NK-92 treated with Interleukin-12 subunit alpha and Interleukin-12 subunit beta, amount 100 ng/mL, for 24 hours (cell line): Measurements from ENCODE around the gene DPEP2.
"Not testable (repeated sequence)": the region's sequence is repeated elsewhere in the genome, so short reads cannot be mapped to it uniquely, and the experiment has no call there.

Experiments used
- DNase-seq: peaks from one replicate; lab custom pipeline; 2025; lab: John Stamatoyannopoulos, UW

Gene DPEP2

DNA sequence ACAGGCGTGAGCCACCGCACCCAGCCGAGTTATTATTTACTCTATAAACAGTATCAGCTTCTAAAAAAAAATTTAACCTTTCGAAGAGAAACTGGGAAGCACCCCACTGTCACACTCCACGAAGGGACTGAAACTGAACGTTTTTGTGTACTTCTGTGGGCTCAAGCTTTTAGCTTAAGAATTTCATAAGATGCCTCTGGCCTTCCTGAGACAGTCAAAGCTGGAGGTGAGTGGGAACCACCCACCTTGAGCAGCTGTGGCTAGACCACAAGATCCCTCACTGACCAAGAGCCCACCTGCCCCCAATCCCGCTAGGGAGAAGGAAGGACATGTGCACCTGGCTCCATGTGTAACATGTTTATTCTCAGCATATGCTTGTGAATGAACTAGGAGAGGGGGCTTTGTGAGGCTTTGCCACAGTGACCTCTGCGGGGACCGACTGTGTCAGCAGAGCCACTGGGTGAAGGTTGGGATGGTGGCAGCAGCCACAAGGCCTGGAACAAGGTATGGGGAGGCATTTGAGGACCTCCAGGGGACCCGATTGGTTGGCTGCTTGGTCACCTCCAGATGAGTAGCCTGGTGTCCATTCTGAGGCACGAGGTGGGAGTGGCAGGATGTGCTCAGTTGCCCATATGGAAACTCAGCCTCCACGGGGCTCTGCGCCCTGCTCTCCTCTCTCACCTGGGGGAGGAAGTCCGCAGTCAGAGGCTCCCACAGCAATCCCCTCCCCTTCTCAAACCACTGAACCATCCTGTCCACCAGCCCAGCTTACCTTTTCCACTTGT is 23.8 kb downstream of the DPEP2 start:
- no peak for DNase-seq

DNA sequence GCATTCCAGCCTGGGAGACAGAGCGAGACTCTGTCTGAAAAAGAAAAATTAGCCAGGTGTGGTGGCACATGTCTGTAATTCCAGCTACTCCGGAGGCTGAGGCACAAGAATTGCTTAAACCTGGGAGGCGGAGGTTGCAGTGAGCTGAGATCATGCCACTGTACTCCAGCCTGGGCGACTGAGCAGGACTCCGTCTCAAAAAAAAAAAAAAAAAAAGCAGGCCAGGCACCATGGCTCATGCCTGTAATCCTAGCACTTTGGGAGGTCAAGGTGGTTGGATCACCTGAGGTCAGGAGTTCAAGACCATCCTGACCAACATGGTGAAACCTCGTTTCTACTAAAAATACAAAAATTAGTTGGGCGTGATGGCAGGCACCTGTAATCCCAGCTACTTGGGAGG is 27.0 kb downstream of the DPEP2 start:
- not testable (repeated sequence) for DNase-seq

DNA sequence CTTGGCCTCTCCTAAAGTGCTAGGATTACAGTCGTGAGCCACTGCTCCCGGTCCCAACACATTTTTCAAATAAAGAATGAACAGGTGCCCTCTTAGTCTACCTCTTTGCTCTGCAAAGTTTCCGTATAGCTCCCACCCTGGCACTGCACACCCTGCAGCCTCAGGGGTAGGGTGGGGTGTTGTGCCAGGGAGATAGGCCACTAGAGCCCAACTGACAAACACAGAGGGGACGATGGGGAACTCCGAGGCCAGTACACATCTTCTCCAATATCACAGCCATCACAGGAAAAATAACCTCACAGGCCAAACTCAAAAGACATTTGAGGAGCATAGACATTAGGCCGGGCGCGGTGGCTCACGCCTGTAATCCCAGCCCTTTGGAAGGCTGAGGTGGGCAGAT is 28.2 kb downstream of the DPEP2 start:
- DNase-seq, result no peak

DNA sequence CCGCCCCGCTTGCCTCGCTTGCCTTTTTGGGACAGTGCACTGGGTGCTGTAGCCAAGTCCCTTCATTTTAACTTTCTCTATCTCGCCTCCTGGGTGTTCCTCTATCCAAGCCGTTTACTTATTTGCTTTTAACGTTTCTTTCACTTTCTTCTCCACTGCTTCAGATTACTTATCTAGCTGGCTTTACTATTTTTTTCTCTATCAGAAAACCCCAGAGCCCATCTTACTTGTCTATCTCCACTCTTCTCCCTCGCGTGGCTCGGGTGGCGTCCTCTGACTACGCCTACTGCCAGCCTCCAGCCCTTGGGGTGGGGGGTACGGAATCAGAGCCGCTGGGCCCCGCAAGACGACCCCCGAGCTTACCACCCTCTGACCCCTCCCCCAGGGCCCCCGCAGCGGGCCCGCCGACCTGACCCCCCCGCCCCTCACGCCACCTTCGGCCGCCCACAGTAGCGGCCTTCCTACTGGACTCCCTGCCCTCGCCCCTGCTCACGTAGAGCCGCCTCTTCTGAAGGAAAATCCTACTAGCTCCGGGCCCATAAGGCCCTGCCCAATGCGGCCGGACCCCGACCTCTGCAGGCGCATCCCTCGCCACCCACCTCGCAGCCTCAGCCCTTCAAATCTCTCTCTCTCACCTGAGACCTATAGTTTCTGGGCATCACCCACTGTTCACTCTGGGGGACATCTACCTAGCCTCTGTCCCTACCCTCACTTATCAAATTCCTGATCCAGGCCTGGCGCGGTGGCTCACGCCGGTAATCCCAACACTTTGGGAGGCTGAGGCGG is 29.8 kb downstream of the DPEP2 start:
- no peak for DNase-seq

DNA sequence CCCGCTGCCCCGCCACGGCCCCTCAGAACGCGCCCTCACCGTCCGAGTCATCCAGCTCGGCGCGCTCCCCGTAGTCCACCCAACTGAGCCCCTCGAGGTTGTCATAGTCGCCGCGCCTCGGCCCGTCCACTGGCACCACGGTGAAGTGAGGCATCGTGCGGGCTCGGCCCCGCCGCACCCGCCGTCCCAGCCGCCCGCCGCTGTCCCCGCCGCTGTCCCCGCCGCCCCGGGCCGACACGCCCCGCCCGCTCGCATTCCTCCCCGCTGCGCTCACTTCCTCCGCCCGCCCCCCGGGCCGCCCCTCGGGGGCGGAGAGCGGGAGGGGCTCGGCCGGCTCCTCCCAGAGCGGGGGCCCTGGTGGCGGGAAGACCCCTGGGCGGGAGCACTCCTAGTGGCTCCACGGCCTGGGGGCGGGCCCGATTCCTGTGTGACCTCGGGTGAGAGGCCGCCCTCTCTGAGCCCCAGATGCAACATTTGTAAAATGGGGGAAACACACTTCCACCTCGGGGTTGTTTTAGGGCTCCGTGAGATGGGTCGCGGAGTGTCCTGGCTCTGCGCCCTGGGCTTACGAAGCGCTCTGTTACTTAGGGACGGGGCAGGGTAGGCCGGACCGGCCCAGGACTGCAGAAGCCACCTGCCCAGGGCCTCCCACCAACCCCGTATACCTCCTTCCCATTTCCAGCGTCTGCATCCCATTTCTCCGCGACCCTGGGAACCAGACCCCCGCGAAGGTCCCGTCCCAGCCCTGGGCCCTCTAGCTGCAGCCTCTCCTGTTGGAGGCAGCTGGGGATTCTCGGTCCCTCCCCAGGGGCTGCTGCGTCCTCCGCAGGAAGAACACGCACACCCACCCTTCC is 30.7 kb downstream of the DPEP2 start, which contains the start of gene SLC12A4:
Gene SLC12A4 (minus strand): TSS at position 238 of the 854 bp plus-strand sequence. CDS start 84 bp downstream, at position 154.
- peak; percentile 42 for DNase-seq

DNA sequence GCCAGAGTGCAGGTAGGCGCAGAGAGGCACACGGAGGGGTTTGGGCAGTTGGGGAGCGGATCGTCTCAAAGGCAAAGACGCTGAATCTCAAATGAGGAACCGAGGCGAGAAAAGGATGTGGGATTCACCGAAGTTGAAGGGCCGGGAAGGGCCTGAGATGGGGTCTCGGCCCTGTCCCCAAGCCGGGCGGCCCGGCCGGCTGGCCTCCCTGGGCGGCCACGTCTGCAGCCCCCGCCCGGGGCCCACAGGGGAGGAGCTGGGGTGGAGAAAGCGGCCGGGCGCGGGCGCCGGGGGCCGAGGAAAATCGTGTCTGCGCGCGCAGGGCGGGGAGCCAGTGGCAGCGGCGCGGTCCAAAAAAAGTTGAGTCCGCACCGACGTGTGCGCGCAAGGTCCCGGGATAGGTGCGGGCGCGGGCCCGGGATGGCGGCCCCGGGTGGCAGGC is 31.3 kb downstream of the DPEP2 start:
- DNase-seq, result no peak

DNA sequence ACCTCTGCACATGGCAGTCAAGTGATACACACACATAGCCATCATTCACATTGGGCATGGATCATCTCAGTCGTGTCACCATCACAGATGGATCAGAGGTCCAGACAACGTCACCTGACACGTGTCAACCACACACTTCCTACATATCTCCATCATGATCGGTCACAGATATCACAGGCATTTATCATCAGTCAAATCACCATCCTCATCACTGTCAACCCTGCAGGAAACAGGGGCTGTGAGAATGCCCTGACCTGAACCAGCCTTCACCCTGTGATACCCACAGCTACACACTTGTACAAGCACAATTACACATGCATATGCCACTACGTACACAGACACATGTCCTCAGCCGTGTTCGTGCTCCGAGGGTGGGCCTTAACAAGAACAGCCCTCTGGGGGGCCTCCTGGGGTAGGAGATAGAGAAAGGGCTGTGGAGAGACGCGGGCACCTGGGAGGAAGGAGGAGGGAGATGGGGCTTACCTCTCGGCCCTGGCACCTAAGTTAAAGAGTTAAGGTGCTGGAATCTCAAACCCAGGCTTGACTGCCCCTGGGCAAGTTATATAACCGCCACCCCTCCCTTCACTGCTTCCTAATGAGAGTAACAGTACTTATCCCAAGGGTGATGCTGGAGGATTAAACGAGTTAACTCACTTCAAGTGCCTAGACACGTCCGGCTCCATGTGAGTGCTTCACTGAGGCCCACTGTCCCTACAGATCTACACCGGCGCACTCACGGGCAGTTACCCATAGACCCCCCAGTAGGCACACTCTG is 31.9 kb downstream of the DPEP2 start:
- no peak for DNase-seq

DNA sequence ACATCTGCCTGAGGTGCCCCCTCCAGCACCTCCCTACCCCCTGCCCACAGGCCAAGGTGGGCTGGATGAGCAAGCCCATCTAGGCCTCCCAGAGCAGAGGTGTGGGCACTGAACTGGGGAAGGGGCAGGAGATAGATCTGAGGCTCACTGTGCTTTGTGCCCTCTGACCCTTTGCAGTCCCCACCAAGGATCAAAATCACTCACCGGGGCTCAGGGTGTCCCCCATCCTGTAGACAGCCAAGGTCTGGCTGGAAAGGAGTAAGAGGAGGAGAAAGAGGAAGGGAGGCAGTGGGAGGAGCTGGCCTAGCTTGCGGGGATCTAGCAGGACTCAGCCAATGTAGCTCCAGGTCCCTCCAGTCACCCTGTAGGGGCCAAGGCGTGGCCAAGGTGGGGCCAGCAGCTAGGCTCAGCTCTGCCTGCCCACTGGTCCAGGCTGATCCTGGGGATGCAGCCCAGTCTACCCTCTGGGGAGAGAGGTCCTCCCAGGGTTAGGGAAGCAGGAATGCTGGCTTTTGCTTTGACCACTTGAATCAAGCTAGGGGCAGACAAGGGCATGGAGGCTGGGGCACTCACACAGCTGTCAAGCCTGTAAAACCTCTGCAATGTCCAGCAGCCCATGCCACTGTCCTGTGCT is 32.6 kb downstream of the DPEP2 start:
- DNase-seq, result no peak

DNA sequence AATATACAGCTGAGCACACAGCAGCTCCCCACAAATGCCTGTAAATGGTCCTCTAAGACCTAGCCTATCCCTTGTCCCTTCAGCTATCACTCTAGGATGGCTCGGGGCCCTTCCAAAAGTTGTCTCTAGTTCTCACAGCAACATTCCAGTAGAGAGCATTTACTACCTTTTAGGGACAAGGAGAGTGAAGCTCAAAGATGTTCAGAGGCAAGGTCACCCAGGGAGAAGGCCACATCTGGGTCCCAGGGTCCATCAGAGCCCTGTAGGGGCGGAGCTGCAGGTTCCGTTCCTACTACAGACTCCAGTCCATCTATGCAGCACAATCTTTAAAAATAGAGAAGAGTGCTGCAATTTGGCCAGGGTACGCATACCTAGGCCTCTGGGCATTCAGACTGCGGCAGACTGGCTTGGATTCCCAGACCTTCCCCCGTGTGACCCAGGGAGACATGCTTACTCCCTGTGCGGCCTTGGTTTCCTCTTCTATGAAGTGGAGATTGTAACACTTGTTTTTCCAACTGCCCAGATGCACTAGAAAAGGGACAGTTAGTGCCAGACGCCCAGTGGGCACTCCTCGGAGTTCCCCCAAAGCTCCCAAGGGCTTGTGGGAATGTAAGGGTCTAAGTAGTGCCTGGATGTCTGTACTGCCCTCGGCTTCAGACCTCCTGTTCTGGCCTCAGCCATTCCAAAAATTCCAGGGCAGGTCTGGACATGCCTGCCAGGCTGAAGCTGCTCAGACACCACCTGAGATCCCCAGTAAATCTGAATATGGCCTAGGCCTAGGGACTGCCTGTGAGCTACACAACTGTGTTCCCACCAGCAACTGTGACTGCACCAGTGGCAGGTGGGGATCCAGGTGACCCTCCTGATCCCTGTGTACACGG is 33.4 kb downstream of the DPEP2 start:
- no peak for DNase-seq

DNA sequence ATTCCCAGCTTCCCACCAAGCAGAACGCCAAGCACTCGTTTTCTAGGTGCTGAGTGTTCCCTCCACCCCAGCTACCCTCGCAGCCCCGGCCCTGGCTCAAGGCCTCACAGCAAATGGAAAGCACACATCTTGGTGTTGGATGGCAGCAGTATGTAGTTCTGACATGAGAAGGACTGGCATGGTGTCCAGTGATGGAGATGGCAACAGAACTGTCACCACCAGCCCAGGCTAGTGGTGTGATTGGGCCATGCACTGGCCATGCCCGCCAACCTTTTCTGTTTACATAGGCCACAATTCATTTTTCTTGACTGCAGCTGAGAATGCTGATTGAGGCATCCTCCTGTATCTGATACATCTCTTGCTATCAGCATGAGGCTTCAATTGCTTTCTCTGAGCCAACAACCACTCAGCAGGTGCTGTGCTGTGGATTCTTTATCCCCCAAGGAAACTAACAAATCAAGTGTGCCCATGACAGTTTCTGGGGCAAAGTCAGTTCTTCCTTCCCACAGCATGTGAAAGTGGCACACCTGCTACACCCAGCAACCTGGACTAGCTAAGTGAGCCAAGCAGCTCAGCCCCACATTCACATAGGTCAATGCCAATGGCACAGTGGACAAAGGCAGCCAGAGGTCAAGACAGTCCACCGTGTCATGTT is 34.7 kb downstream of the DPEP2 start:
- DNase-seq, result no peak

DNA sequence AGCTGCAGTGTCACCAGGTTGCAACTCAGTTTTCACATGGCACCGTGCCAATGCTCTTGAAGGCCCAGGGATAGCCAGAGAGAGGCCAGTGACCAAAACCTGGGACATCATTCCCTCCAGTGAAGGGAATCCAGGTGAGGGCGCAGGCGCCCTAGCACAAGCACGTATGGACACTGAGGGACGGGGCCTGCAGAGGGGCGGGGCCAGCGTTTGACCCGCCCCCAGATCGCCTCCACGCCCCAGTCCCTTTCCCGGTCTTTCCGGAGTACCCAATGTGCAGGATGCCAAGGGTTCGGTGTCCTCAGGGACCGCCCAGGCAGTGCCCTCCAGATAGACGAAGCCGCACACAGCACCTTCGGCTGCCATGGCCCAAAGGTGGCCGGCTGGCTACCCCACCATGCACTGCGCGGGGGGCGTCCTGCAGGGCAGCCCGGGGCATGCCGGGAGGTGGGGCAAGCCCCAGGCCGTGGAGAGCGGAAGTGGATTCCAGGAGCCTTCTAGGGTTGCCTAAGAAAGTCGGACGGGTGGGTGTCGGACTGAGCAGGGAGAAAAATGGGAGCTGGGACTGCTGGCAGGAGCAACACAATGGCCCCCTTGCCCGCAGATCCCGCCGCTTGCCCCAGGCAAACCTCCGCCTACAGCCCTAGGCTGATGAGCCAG is 35.5 kb downstream of the DPEP2 start:
- DNase-seq, result no peak

DNA sequence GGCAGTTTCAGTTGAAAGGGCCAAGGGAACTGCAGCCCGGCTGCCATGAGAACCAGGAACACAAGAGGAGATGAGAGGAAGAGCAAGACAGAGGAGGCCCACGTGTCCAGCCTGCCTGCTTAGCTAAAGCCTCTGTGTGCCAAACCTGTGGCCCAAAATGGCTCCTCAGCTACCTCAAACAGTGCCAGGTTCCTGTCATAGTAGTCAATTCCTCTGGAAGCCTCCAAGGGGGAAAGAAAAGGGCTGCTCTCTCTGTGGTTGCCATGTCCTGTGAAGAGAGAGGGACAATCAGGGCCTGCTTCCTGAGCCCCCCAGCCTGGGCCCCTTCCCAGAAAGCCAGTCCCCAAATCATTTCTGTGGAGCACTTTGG is 36.0 kb downstream of the DPEP2 start:
- no peak for DNase-seq

DNA sequence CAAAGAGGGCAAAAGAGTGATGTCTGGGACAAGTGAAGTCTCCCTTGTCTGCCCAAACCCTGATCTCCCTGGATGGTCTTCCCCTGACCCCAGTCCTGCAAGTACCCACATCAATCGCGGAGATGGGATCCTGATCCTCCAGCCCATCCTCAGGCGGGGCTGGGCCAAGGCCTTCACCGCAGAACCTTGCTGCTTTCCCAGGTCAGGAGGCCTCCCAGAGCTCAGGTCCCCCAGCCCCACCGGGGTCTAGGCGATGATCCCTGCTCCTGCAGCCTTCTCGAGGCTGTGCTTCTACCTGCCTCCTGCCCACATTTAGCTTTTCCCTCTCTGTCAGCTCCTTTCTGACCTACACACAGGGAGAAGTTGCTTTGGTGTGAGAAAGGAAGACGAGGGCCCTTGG is 37.1 kb downstream of the DPEP2 start:
- DNase-seq, result no peak

DNA sequence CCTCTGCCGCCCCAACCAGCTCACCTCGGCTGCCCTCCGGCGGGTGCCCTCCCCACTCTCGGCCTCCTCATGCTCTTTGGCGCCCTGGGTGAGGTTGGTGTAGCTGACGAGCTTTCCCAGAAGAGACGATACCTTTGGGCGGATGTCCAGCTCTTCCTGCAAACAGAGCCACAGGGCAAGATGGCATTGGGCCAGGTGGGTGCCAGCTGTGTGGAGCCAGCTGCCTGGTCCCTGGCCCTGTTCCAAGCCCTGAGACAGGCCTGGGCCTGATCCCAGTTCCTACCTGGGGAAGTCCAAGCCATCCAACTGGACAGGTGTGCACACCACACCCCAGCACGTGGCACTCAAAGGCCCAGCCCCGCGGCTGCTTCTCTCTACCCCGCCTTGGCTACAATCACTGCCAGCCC is 37.7 kb downstream of the DPEP2 start:
- DNase-seq, result no peak

DNA sequence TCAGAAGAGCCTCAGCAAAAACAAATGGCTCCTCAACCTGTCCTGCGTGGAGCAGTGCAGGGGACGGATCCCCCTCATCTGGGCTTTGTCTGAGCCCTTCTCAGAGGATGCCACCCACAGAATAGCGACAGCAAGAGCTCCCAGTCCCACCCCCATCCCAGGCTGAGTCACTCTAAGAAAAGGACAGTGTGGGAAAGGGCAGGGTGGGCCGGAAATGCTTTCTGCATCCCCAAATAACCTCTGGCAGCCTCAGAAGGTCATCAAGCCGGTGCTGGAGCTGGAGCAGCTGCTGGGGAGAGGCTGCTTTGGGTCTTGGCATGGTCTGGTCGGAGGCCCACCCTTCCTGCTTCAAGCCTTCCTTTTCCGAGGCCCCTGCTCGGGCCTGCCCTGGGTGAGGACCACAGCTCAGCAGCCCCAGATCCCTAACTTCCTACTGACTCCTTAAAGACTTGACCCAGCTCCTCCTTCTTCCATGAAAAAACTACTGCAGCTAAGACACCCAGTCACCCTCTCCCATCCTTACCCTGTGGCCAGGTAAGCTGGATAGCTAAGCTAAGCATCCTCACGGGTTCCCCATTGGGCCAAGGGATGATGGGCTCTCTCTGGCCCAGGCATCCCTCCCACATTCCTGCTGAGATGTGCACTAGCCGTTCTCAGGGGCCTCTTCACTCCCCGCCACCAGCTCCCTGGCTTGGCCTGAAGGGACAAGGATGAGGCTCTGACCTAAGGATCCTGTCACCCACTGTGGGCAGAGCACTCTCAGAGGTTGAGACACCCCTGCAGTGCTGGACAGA is 39.6 kb downstream of the DPEP2 start:
- no peak for DNase-seq

DNA sequence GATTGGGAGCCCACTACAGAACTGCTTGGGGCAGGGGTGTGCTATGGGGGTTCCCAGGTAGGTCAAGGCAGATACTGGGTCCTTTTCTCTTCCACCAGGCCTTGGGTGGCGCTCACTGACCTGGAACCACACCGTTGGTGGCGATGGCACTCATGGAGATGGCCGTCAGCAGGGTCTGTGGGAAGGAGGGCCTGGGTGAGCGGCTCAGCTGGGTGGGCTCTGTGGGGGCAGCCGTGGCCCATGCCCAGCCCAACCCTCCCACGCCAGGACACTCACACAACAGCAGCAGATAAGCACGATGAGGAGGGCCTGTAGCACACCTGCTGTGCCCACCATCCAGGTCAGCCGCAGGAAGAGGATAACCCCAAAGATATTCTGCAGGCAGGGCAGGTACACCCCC is 41.7 kb downstream of the DPEP2 start:
- no peak for DNase-seq

DNA sequence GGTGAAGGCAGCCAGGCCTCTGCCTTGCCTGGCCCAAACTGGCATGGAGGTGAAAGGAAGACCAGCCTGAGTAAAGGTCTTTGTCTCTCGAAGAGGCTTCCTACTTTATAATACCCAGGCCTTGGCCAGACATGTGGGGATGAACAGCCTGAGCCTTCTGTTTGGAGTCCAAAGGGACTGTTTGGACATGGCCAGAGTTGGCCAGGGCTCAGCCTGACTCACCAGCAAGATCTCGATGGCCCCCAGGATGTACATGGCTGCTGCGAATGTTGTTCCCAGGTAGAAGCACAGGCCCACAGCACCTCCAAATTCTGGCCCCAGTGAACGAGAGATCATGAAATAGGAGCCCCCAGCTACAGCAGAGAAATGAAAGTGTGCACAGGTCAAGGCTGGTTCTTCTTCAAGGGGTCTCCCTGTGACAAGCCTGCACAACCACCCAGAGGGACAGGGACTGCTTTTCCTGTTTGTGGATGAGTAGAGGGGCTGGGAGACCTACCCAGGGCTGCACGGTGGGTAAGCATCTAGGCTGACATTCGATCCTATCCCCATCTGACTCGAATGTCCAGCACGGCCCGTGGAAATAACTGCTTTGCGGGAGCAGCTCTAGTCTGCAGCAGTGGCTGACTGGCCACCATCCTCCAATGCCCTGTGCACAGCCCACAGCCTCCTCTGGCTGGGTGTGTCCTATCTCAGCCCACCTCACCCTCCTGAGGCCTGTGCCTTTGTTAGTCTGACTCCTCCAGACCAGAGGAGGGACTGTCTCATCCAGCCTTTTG is 44.7 kb downstream of the DPEP2 start:
- no peak for DNase-seq
